Astrocyte of the spinal cord (primary cell): ENCODE data around the gene ZNF391.
"Not testable (repeated sequence)": the region's sequence is repeated elsewhere in the genome, so short reads cannot be mapped to it uniquely, and the experiment has no call there.

Source experiments
- DNase-seq: peaks from one replicate; pipeline ENCODE4 v3.0.0; 2011; ENCODE audit warnings: low read depth, low spot score
- H3K4me3 ChIP-seq: 2 replicates; pipeline ENCODE4 v1.5.1; 2011; ENCODE audit warnings: low read depth, mild to moderate bottlenecking, low read length, moderate library complexity
- in situ Hi-C: cut with HindIII; loops from 2 replicates; pipeline ENCODE4 v1.10.0; 2017; ENCODE audit warnings: low sequenced_read_pairs
- TF ChIP-seq, protein P1 (sequence below): IDR thresholded peaks from 2 replicates; pipeline ENCODE4 v1.5.1; 2012; ENCODE audit warnings: low read depth, mild to moderate bottlenecking, low read length, inconsistent platforms

Gene ZNF391

DNA sequence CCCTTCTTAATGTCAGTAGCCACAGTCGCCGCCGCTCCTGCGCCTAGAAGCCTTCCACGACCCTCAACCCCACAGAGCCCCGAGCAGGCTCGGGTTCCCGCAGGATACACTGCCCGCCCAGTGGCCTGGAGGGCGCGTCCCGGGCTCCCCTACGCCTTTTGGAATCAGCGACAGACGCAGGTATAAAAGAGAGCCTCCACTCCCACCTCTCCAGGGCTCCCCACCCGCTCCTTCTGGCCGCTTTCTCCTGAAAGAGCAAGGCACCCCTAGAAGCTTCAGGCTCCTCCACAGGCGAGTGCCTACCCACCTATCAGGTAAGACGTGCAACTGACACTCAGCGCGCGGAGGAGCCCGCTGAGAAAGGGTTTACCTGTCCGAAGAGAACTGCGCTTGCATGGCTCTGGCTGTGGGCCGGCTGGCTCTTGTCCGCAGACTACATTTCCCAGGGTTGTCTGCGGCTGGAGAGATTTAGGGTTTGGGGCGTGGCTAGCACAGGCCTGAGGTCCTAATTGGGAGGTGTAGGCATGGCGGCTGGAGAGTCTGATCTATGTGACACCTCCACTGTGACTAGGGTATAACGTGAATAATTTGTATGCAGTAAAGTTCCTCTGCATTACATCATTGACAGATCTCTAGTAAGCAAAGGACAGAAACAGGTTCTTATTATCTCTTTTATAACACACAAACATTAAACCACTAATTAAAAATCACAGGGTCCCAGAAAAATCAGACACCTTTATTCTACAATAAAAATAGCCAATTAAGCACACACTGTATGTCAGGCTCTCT lies 13.5 kb upstream of the ZNF391 start:
- DNase-seq, result peak; percentile 33
- TF ChIP-seq, protein P1, sequence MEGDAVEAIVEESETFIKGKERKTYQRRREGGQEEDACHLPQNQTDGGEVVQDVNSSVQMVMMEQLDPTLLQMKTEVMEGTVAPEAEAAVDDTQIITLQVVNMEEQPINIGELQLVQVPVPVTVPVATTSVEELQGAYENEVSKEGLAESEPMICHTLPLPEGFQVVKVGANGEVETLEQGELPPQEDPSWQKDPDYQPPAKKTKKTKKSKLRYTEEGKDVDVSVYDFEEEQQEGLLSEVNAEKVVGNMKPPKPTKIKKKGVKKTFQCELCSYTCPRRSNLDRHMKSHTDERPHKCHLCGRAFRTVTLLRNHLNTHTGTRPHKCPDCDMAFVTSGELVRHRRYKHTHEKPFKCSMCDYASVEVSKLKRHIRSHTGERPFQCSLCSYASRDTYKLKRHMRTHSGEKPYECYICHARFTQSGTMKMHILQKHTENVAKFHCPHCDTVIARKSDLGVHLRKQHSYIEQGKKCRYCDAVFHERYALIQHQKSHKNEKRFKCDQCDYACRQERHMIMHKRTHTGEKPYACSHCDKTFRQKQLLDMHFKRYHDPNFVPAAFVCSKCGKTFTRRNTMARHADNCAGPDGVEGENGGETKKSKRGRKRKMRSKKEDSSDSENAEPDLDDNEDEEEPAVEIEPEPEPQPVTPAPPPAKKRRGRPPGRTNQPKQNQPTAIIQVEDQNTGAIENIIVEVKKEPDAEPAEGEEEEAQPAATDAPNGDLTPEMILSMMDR, result no peak
- in situ Hi-C loops, result no loop called here

DNA sequence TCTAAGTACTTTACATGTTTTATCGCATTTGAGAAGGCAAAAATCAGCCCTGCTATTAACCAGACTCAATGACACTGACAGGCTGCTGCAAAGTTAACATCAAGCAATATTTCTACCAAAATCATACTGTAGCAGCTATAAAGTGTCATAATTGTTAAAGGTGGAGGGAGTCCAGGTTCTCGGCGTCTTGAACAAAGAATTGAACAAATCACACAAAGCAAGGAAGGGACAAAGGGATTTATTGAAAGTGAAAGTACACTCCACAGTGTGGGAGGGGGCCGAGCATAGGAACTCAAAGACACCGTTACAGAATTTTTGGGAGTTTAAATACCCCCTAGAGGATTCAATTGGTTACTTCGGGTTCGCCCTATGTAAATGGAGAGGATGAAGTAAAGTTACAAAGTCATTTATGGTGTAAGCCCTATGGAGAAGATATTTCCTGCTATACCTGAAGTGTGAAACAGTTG lies 12.9 kb upstream of the ZNF391 start:
- TF ChIP-seq, protein P1, result no peak
- H3K4me3 ChIP-seq, result no peak overlapping the region
- in situ Hi-C loops, result no loop called here
- peak; percentile 0 for DNase-seq

More for the DNA sequence above, 13.5 kb upstream of the ZNF391 start:
- H3K4me3 ChIP-seq, result peak overlapping the region; percentile 47

DNA sequence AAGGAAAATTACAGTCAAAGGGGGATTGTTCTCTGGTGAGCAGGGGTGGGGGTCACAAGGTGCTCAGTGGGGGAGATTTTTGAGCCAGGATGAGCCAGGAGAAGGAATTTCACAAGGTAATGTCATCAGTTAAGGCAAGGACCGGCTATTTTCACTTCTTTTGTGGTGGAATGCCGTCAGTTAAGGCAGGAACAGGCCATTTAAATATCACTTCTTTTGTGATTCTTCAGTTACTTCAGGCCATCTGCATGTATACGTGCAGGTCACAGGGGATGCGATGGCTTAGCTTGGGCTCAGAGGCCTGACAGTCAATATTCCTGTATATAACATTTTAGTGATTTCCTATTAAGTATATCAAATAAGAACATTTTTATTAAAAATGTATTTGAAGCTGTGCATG lies 10.2 kb upstream of the ZNF391 start:
- in situ Hi-C loops, H3K4me3 ChIP-seq, DNase-seq: not testable (repeated sequence)

DNA sequence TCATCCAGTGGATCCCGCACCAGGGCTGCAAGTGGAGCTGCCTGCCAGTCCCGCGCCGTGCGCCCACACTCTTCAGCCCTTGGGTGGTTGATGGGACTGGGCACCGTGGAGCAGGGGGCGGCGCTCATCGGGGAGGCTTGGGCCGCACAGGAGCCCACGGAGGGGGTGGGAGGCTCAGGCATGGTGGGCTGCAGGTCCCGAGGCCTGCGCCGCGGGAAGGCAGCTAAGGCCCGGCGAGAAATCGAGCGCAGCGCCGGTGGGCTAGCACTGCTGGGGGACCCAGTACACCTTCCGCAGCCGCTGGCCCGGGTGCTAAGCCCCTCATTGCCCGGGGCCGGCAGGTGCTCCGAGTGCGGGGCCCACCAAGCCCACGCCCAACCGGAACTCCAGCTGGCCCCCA lies 7.6 kb upstream of the ZNF391 start:
- DNase-seq, H3K4me3 ChIP-seq, in situ Hi-C loops: not testable (repeated sequence)

DNA sequence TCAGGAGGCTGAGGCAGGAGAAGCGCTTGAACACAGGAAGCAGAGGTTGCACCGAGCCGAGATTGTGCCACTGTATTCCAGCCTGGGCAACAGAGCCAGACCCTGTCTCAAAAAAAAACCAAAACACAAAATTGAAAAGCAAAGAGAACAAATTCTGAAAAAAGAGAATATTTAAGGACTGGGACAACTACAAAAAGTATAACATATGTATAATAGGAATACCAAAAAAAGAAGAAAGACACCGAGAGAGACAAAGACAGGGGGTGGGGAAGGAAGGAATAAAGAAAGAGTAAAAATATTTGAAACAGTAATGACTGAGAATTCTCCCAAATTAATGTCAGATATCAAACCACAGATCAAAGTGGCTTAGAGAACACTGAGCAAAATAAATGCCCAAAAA lies 5.5 kb upstream of the ZNF391 start:
- TF ChIP-seq, protein P1, result no peak

DNA sequence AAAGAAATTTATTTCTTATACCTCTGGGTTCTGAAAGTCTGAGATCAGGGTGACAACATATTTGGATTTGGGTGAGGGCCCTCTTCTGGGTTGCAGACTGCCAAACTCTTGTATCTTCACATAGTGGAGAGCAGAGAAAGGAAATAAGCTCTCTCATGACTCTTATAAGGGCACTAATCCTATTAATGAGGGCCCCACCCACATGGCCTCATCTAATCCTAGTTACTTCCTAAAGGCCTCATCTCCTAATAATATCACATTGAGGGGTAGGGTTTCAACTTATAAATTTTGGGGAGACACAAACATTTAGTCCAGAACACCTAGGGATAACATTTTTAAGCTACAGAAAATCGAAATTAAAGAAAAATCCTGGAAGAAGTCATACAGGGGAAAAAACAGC lies 5.1 kb upstream of the ZNF391 start:
- no peak overlapping the region for H3K4me3 ChIP-seq
- in situ Hi-C loops, result no loop called here
- TF ChIP-seq, protein P1, result no peak
- DNase-seq, result no peak

More for the DNA sequence above, 5.5 kb upstream of the ZNF391 start:
- H3K4me3 ChIP-seq, result no peak overlapping the region
- in situ Hi-C loops, result no loop called here
- no peak for DNase-seq

DNA sequence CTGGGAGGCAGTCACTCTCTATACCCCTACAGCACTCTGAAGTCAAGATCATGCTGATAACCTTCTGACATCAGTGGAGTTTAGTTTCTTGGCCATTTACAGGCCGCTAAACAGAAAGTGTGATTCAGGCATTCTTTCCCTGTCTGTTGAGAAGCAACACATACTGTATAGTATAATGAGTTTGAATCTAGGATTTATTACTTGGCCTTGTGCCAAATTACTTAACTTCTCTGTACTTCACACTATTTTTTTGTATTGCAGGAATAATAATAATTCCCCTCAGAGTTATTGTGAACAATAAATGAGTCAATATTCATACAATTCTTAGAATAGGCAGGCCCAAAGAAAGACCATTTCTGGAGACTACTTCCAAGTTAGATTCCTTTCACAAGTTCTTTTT lies 4.1 kb downstream of the ZNF391 start:
- DNase-seq, result no peak
- TF ChIP-seq, protein P1, result no peak
- in situ Hi-C loops, result no loop called here
- no peak overlapping the region for H3K4me3 ChIP-seq
